Hepatocyte (in vitro differentiated cells): Measurements from ENCODE around the gene JAM2.

ENCODE experiments used
- CTCF ChIP-seq: fragments of 200-600 bp; sonication (generic); IDR thresholded peaks from 2 replicates; pipeline ENCODE4 v1.5.1; 2016; ENCODE audit warnings: antibody characterized with exemption, mild to moderate bottlenecking; ENCODE audit not compliant: poor library complexity
- EZH2 ChIP-seq: fragments of 200-600 bp; sonication (generic); IDR thresholded peaks from 2 replicates; pipeline ENCODE4 v1.6.1; 2016; ENCODE audit warnings: antibody characterized with exemption, mild to moderate bottlenecking, borderline replicate concordance
- EZH2phosphoT487 ChIP-seq: fragments of 200-600 bp; sonication (generic); IDR thresholded peaks from one replicate; pipeline ENCODE4 v1.6.1; 2018; ENCODE audit warnings: antibody characterized with exemption, mild to moderate bottlenecking, low read depth, moderate library complexity; ENCODE audit not compliant: unreplicated experiment, severe bottlenecking

- TF ChIP-seq CTCF, result peak; percentile 79
- TF ChIP-seq EZH2, result no peak
- TF ChIP-seq EZH2phosphoT487, result no peak
These were observed 69.5 kb downstream of the JAM2 start for GRCh38 chr21:25708467-25709065.
